HEK293 (cell line): ENCODE data around the gene HSPB3.

Experiments used
- CTCF ChIA-PET: fragments of 350-600 bp; formaldehyde crosslinking; extraction: SDS; loops from one replicate; lab custom pipeline; 2021; ENCODE audit warnings: antibody characterized with exemption; lab: Yijun Ruan, JAX
- POLR2A ChIA-PET: fragments of 300-600 bp; formaldehyde crosslinking; extraction: SDS; loops from one replicate; lab custom pipeline; 2020; ENCODE audit warnings: antibody characterized with exemption, inconsistent platforms; lab: Yijun Ruan, JAX
- H3K27ac ChIP-seq: fragments of 200-500 bp; sonication (Bioruptor generic); 2 replicates; pipeline ENCODE4 v1.5.1; 2014; ENCODE audit warnings: low read depth, low read length, control low read depth, inconsistent platforms; ENCODE audit errors: extremely low read depth
- H3K36me3 ChIP-seq, 2 experiments: fragments of 200-500 bp in 1 of 2; sonication (Bioruptor generic) in 1 of 2; 1 replicate in 1 of 2; 2 replicates in 1 of 2; pipeline ENCODE4 v1.5.1; 2014 to 2017; ENCODE audit warnings: inconsistent platforms in 2 of 2, low read length in 2 of 2; ENCODE audit not compliant: control insufficient read depth in 2 of 2, insufficient read depth in 1 of 2
- H3K4me1 ChIP-seq: fragments of 200-500 bp; sonication (Bioruptor generic); 2 replicates; pipeline ENCODE4 v1.5.1; 2014; ENCODE audit warnings: mild to moderate bottlenecking, low read length, inconsistent platforms; ENCODE audit not compliant: control insufficient read depth, insufficient read depth
- H3K4me3 ChIP-seq: 2 replicates; pipeline ENCODE4 v1.5.1; 2011; ENCODE audit warnings: low read depth, mild to moderate bottlenecking, control low read depth, low read length, moderate library complexity
- H3K9me3 ChIP-seq: fragments of 200-500 bp; sonication (Bioruptor generic); 2 replicates; pipeline ENCODE4 v1.5.1; 2014; ENCODE audit warnings: low read depth, low read length, inconsistent platforms; ENCODE audit not compliant: control insufficient read depth, insufficient read depth
- EGR2 ChIP-seq: fragments of 450-650 bp; formaldehyde crosslinking; IDR thresholded peaks from 2 replicates; pipeline ENCODE4 v1.5.1; 2016; ENCODE audit warnings: low read depth, missing biosample characterization, missing genetic modification characterization
- KLF1 ChIP-seq: fragments of 450-650 bp; formaldehyde crosslinking; IDR thresholded peaks from 2 replicates; pipeline ENCODE4 v1.5.1; 2016; ENCODE audit warnings: missing biosample characterization, missing genetic modification characterization
- PRDM1 ChIP-seq: fragments of 450-650 bp; formaldehyde crosslinking; IDR thresholded peaks from 2 replicates; pipeline ENCODE4; 2016; ENCODE audit warnings: missing biosample characterization, missing genetic modification characterization
- TSHZ1 ChIP-seq: fragments of 450-650 bp; formaldehyde crosslinking; IDR thresholded peaks from 2 replicates; pipeline ENCODE4 v1.5.1; 2016; ENCODE audit warnings: missing biosample characterization, missing genetic modification characterization, borderline replicate concordance
- ZFHX2 ChIP-seq: fragments of 450-650 bp; formaldehyde crosslinking; conservative IDR thresholded peaks from 2 replicates; pipeline ENCODE4 v1.5.1; 2016; ENCODE audit warnings: missing biosample characterization, missing genetic modification characterization
- ZFP37 ChIP-seq: fragments of 450-650 bp; formaldehyde crosslinking; IDR thresholded peaks from 2 replicates; pipeline ENCODE4 v1.5.1; 2016; ENCODE audit warnings: missing biosample characterization, missing genetic modification characterization
- ZIC2 ChIP-seq: fragments of 450-650 bp; formaldehyde crosslinking; IDR thresholded peaks from 2 replicates; pipeline ENCODE4 v1.5.1; 2016; ENCODE audit warnings: missing biosample characterization, missing genetic modification characterization
- ZNF214 ChIP-seq: fragments of 450-650 bp; formaldehyde crosslinking; IDR thresholded peaks from 2 replicates; pipeline ENCODE4 v1.5.1; 2017; ENCODE audit warnings: missing biosample characterization, mild to moderate bottlenecking, missing genetic modification characterization, borderline replicate concordance
- ZNF239 ChIP-seq: fragments of 450-650 bp; formaldehyde crosslinking; IDR thresholded peaks from 2 replicates; pipeline ENCODE4 v1.5.1; 2016; ENCODE audit warnings: missing biosample characterization, missing genetic modification characterization
- ZNF341 ChIP-seq: fragments of 450-650 bp; formaldehyde crosslinking; IDR thresholded peaks from 2 replicates; pipeline ENCODE4; 2016; ENCODE audit warnings: low read depth, missing biosample characterization, missing genetic modification characterization
- ZNF501 ChIP-seq: fragments of 450-650 bp; formaldehyde crosslinking; IDR thresholded peaks from 2 replicates; pipeline ENCODE4 v1.5.1; 2016; ENCODE audit warnings: missing biosample characterization, missing genetic modification characterization
- ZNF707 ChIP-seq: fragments of 450-650 bp; formaldehyde crosslinking; IDR thresholded peaks from 2 replicates; pipeline ENCODE4 v1.5.1; 2016; ENCODE audit warnings: missing biosample characterization, missing genetic modification characterization
- ZNF792 ChIP-seq: fragments of 450-650 bp; formaldehyde crosslinking; IDR thresholded peaks from 2 replicates; pipeline ENCODE4 v1.5.1; 2016; ENCODE audit warnings: missing biosample characterization, missing genetic modification characterization
- ZSCAN16 ChIP-seq: fragments of 450-650 bp; formaldehyde crosslinking; IDR thresholded peaks from 2 replicates; pipeline ENCODE4 v1.5.1; 2016; ENCODE audit warnings: missing biosample characterization, missing genetic modification characterization

Gene HSPB3

GRCh38 chr5:54412913-54413312 is 42.6 kb upstream of the HSPB3 start:
- H3K4me1 ChIP-seq: no peaks in the 10 kb centered on the region
- H3K27ac ChIP-seq: no peak overlapping the region
- H3K36me3 ChIP-seq: no peaks in the 10 kb centered on the region
- peak; percentile 99 for TF ChIP-seq ZIC2 (tag by site-specific recombination)
- TF ChIP-seq ZSCAN16: no peak
- TF ChIP-seq ZNF341: 0 out of 2 replicates have a peak, but pooled peaks have one; percentile 21
- no peaks in the 10 kb centered on the region for H3K9me3 ChIP-seq
- H3K4me3 ChIP-seq: no peak overlapping the region
- ChIA-PET CTCF (interaction anchor here (0.6 to 1.7 kb wide), 3 partner anchors 77 to 1532 kb away, joined by 3 to 4 read pairs (median 3); no protein-coding TSS in a partner anchor), POLR2A (interaction anchor here (3.6 kb wide), 1 partner anchor 103 kb away, joined by 13 read pairs; the partner anchor contains the start of gene ARL15)

- Histone ChIP-seq H3K4me1 (no peaks in the 10 kb centered on the region), H3K27ac (no peak overlapping the region)
- TF ChIP-seq KLF1: 0 out of 2 replicates have a peak, but pooled peaks have one; percentile 18
- no peak for TF ChIP-seq ZNF239
- no peak for TF ChIP-seq PRDM1 (tag by site-specific recombination)
- TF ChIP-seq ZNF792 (tag by site-specific recombination): no peak
- no peak for TF ChIP-seq ZNF501 (tag by site-specific recombination)
- TF ChIP-seq TSHZ1: no peak
- TF ChIP-seq ZNF214: no peak
- TF ChIP-seq, all 188 proteins: peak for 1
- Histone ChIP-seq H3K4me3 (no peak overlapping the region), H3K9me3 (no peaks in the 10 kb centered on the region), H3K36me3 (no peaks in the 10 kb centered on the region)
- CTCF ChIA-PET: no interaction called here
- POLR2A ChIA-PET: no interaction called here
These were observed 40.4 kb upstream of the HSPB3 start for GRCh38 chr5:54415147-54415546.

GRCh38 chr5:54415896-54416601 is 39.5 kb upstream of the HSPB3 start:
- Histone ChIP-seq H3K4me3 (no peak overlapping the region), H3K36me3 (no peaks in the 10 kb centered on the region), H3K9me3 (no peaks in the 10 kb centered on the region), H3K4me1 (no peaks in the 10 kb centered on the region), H3K27ac (no peak overlapping the region)
- POLR2A ChIA-PET: interaction anchor here (0.6 kb wide), 1 partner anchor 105 kb away, joined by 5 read pairs; the partner anchor contains the start of gene ARL15
- TF ChIP-seq EGR2 (tag by site-specific recombination) (peak; percentile 44; the same call in 1 of the 2 replicates), ZFHX2 (tag by site-specific recombination) (peak; percentile 47; the same call in 1 of the 2 replicates), ZNF707 (tag by site-specific recombination) (no peak), ZFP37 (no peak)
- TF ChIP-seq, all 188 proteins: peak for 2
- CTCF ChIA-PET: interaction anchor here (1.1 kb wide), 1 partner anchor 74 kb away, joined by 3 read pairs; no protein-coding TSS in a partner anchor
